CD4-positive, alpha-beta T cell treated with Interleukin-2 at 100 ng/mL for 4 hours (primary cell): ENCODE data around the gene ARHGEF4.
A peak's percentile ranks its signal among the peaks of the same experiment; 100 is the strongest.

Source experiments
- DNase-seq: peaks from one replicate; pipeline ENCODE4 v3.0.0-alpha.2; 2020; ENCODE audit warnings: low spot score

ARHGEF4 gene

DNA sequence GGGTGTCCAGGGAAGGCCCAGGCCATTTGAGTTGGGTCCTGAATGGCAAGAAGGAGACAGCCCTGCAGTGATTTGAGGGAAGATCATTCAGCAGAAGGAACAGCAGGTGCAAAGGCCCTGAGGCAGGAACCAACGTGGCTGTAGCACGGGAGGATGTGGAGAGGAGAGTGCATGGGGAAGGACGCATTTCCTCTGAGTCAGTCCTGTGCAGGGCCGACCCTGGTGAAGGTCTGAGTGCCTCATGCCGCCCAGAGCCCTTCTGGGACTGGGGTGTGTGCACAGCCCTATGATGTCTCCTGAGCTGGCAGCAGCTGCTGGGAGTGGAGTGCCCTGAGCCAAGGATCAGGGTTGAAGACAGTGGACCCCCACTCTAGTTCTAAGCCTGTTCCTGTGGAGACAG lies 17.9 kb upstream of the ARHGEF4 start:
- DNase-seq: no peak

DNA sequence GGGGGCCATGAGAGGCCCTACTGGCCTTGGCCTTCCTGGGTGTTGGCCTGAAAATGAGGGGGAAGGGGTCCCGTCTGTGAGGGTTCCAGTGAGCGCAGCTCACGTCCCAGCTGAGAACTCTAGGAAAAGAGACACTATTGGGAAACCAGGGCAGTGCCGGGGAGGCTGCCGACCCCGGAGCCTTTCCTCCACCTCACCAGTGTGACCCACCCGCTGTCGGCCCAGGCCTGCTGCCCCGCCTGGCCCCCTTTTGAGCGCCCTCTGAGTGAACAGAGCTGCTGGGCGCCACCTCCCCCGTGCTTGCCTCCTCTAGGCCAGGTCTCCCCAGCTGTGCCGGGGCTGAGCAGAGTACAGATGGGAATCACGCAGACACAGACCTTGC lies 17.5 kb upstream of the ARHGEF4 start:
- DNase-seq: no peak

DNA sequence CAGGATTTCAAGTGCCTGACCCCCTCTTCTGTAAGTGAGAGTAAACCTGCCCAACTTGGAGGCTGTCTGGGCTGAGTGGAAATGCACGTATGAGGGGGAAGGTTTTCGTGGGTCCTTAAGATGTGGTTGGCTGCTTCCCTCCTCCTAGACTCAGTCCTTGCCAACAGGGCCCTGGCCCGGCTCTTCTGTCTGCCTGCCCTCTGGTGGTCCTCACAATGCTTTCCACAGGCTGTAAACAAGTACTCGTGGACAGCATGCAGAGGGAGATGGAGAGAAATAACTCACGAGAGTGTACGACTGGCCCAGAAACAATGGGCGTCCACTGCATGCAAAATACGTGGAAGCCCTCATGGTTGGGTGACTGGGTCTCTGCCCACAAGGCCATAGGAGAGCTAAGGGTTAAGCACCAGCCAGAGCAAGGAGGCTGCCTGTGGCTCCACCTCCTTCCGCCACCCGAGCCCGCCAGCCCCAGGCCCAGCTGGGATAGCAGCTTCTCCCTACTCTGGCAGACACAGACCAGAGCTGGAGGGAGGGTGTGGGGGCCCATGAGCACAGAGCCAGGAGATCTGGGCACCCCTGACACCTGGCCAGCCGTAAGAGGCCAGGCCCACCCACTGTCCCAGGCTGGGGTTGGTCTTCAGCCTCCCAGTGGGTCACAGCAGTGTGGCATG lies 17.0 kb upstream of the ARHGEF4 start:
- no peak for DNase-seq

DNA sequence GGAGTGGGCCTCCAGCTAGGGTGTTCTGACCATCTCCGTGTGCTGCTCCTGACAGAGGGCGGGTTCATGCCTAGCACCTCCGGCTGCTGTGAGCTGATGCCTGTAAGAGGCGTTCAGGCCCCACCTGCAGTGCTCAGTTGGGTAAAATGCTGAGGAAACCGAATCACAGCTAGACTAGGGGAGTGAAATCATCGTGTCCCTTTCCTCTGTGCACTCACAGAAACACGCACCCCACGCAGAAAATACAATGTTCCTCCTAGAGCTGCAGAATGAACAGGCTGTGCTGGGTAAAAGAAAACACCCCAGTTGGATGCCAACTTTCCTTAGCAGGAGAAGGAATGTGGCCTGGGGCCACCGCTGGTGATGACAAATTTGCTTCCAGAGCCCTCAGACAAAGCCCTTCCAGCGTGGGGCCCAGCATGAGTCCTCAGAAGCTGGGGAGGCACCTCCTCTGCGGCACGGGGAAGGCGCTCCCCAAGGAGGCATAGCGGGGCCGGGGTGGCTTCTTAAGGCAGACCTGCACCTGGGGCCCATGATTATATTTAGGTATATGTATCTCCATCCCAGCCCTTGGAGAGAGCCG lies 16.3 kb upstream of the ARHGEF4 start:
- DNase-seq: no peak

DNA sequence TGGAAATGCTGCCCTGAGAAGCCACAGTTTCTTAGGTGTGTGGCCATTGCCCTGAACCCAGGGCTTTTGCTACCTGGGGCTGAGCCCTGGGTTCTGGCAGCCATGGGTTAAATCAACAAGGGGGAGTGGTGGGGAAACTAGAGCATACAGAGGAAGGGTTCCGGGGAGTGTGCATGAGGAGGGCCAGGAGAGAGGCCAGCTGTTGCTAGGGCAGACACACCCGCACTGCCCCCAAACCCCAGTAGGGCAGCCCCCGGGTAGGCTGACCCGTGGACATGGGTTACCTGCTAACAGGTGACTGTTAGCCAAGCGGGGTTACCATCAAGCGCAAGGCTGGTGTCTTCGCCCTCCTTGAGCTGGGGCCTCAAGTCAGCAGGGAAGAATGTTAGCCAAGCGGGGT lies 14.8 kb upstream of the ARHGEF4 start:
- DNase-seq: no peak

DNA sequence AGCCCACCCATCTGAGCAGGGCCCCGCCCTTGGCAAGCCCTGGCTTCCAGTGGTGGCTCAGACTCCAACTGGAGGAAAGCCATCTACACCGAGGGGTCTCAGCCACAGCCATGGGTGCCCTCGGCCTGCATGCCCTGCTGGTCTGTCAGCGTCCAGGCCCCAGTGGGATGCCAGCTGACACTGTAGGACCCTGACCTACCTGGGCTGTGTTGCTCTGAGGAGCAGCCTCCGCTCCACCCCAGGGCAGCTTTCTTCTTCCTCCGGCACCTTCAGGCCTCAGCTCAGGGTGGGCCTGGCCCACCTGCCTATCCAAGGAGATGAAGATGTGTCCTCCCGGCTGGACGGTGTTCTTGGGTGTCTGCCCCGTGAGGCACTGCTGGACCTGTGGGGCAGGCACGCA lies 13.9 kb upstream of the ARHGEF4 start:
- DNase-seq: no peak

DNA sequence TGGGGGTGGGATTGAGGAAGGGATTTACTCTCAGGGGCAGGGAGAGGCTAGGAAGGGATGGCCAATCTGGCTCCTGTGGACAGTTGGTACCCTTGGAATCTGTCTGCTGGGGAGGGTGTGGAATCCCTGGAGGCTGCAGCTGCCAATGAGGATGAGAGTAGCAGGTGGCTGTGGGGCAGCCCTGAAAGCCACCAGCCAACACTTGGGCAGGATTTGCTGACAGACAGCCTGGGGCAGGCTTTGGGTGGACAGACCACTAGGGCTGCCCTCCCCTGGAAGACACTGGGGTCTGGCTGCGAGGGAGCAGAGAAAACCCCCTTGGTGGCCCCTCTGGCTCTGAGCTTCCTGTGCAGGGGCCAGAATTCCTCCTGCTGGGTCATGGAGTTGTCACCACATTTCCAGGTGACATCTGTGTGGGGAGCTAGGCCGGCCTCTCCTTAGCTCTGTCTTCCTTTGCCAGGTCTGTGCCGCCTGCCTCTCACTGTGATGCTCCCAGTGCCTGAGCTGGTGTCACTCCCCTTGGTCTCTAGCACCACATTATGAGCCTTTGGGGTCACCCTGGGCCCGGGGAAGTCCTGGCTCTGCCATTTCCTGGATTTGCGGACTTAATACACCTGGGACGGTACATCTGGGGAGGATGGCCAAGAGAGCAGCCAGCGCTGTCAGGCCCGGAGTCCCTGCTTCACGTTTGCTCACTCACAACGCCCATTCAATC lies 13.4 kb upstream of the ARHGEF4 start:
- no peak for DNase-seq

DNA sequence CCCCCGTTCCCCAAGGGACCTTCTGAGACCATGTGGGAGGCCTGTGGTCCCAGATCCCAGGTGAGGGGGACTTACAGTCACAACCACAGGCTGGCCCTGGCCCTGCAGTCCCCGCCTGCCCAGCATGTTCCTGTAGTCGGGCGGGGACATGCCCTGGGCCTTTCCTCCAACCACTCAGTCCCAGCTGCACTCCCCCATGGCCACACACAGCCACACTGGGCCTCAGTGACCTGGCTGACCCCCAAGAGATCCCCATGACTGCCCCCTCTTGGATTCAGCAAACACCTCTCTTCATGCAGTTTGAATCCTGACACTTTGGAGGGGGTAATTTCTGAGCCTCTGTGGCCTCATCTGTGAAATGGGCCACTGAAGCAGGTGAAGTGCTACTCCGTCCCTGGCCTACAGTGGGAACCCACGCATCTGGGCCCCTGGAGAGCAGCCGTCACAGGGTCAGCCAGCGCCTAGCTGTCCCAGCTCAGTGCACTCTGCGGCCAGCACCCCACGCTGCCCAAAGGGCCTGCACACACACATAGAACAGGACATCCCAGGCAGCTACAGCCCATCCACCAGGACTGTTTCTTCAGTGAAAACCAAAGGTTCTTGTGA lies 12.7 kb upstream of the ARHGEF4 start:
- no peak for DNase-seq

DNA sequence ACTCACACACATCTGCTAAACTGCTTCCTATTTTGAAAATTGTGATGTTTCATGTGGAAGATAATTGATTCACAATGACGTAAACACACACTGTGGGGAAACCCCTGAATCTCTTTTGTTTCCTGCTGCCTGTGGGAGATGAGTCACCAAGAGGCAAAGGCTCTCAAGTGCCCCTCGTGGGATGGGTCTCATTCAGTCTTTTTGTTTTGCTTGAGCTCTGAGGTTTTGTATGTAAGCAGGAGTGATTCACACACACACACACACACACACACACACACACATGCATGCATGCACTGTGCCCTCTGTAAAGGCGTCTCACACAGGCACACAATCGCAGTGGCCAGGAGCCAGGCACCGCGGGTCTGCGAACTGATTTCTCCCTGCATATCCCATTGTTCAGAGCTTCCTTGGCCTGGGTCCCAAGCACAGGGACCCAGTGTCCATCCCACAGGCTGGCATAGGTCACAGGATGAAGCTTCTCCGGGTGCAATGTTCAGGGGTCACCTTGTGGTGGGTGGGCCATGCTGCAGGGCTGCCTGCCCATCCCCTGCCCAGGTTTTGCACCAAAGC lies 12.1 kb upstream of the ARHGEF4 start:
- DNase-seq: peak; percentile 89

DNA sequence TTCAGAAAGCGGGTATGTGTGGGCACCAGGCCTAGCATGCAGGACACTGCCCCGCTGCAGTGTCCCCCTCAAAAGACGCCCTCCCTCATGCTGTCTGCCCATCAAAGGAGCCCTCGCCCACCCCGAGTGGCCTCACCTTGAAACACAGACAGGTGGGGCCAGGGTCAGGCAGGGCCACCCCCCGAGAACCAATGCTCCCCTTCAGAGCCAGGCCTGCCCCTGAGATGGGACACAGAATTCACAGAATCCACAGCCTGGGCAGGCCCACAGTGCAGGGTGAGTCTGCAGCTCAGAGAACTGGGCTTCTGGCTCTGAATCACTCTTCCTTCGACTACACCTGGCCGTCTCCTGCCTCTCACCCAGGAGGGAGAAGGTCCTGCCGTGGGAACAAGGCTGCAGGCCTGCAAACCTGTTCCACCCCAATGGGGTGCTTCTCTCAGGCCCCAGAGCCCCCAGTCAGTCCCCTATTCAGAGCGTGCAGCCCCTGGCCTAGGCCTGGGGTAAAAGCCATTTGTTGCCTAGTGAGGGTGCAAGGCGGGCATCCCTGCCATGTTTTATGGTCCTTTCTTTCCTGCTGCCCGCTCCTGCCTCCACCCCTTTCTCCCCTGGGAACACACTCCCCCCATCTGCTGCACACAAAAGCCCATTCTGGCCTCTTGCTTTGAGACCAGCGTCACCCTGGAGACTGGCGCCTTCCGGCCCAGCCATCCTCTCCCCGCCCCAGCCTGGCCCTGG lies 11.3 kb upstream of the ARHGEF4 start:
- DNase-seq: no peak

DNA sequence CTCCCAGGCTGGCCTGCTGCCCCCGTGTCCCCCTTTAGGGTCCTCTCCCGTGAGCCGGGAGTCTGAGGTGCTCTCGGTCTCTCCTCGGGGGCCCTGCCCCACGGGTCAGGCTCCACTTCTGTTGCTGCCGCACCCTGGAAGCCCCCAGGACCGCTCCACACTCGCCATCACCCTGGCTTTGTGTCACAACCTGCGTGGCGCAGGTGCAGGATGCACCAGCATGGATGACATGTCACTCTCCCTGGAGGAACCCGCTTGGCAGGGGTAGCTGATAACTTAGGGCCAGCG lies 10.8 kb upstream of the ARHGEF4 start:
- no peak for DNase-seq

DNA sequence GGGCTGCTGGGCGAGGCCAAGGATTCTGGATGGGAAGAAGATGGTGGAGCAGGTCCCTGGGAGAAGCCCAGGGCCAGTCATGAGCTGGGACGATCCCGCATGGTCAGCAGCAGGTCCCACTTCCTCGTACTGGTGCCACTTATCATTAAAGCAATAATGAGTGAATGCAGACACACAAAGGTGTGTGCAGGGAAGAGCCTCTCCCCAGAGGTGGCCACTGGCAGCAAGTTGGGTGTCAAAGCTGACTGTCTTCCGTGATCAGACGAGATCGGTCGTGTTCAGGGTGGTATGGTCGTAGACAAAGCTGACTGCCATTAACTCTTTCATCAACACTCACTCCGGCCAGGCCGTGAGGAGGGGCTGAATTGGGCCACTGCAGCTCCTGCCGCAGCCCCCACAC lies 10.3 kb upstream of the ARHGEF4 start:
- DNase-seq: no peak

DNA sequence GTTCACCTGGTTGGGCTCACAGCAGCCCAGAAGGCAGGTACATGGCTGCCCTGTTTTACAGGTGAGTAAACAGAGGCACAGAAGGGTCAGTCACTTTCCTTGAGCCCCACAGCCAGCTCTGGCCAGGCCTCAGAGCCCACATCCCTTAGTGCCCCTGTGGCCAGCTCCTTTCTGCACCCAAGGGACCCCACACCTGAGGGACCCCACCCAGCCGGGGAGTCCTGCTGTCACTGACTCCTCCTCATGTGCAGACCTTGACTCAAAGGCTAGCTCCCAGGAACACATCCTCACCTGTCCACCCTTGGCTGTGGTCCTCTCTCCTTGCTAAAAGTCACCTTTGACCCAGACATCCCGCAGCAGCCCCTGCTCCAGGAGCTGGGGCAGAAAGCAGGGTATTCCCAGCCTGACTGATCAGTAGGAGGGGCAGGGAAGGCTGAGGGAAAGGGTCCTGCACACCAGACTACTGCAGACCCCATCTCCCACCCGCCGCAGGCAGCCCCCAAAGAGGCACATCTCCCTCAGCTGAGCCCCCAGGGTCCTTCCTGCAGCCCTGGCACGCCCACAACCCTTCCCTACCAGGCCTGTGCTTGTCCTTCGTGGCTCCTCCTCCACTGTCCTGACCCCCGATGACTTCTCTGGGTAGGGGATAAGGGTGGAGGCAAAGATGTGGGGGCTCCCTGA lies 9.8 kb upstream of the ARHGEF4 start:
- no peak for DNase-seq

DNA sequence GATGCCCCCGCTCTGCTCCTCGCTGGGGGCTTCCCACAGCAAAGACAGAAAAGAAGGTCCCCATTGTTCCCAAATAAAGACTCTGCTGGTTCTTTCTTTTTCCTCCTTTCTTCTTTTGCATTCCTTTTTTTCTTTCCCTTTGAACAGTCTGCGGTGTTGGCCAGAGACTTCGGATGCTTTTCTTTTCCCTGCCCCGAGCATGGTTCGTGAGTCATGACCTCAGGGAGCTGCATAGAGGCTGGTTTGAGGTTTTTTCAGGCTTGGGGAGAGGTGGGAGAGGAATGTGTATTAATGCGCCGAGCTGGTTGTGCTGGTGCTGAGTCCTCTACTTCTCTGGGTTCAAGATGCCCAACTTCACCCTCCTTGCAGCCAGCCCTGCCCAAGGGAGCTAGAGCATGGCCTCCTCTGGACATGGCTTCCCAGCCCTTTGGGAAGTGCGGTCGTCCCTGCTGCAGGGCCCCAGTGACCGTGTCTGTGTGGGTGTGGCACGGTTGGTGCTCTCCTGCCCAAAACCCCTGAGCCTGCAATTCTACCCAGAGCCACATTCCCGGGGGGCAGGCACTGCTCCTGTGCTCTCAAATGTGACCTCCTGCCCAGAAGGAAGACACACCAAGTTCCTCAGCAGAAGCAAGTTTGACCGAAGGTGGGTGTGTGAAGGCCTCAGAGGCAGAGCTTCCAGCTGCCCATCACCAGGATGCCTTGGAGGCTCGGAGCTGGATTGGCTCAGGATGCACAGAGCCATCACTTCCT lies 9.0 kb upstream of the ARHGEF4 start:
- no peak for DNase-seq

DNA sequence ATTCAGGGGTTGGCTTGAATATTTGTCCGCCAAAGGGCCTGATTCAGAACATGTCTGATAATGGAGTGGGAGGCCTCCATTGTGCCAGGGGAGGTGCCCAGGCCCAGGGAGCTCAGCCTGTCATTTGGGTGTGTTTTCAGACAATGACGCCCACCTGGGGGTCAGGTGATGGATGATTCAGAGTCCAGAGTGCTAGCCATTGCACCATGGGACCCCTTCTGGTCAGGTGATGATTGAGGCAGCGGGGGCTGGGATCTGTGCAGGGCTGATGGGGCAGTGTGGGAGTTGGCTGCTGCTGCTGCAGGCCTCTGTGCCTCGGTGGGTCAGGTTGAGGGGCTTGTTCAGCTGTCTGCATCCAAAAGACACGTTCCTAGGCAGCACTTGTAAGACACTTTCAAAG lies 8.3 kb upstream of the ARHGEF4 start:
- DNase-seq: no peak

DNA sequence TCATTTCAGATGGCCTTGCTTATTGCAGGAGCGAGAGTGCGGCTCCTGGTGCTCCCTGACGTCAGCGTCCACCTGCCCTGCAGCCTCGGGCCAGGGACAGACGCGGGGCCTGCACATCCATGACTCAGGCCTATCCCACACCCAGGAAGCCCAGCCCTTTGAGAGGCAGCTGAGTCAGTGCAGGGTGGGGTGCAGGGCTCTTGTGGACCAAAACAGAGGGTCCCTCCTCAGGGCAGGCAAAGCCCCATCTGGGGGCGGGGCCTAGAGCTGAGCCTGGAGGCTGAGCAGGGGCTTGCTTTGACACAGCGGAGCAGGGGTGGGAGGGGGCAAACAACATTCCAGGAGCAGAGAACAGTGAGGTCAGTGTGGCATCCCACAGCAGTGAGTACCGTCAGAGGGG lies 7.7 kb upstream of the ARHGEF4 start:
- no peak for DNase-seq

DNA sequence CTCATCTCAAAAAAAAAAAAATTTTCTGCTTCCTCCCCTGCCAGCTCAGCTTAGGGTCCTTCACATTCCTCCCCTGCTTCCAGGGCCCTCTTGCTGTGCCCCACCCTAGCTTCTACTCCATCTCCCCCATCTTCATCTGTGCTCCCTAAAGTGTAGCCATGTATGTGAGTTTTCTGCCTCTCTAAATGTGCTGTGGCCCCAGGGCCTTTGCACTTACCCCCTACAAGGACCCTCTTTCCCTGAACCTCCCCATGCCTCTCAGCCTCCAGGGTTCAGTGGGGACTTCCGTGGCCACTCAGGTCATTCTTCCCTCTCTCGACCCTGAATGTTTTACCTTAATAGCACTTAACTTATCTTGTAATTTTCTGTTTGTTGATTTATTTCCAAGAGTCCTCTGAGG lies 6.2 kb upstream of the ARHGEF4 start:
- DNase-seq: no peak

DNA sequence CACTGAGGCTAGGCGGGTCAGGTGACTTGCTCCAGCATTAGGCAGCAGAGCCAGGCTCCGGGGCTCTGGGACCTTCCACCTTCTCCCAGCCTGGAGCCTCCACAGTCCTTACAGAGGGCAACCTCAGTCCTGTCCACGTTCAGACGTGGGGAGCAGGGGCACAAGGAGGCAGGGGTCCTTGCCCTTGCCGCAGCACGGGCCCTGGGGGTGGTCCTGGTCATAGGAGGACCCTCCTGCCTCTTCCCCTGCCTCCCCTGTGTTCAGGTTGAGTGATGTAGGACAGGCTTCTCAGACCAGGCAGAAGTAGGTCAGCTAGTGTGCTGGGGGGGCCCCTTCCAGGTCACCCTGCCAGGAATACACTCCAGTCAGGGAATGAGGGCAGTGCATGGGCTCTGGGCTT lies 5.4 kb upstream of the ARHGEF4 start:
- DNase-seq: no peak

DNA sequence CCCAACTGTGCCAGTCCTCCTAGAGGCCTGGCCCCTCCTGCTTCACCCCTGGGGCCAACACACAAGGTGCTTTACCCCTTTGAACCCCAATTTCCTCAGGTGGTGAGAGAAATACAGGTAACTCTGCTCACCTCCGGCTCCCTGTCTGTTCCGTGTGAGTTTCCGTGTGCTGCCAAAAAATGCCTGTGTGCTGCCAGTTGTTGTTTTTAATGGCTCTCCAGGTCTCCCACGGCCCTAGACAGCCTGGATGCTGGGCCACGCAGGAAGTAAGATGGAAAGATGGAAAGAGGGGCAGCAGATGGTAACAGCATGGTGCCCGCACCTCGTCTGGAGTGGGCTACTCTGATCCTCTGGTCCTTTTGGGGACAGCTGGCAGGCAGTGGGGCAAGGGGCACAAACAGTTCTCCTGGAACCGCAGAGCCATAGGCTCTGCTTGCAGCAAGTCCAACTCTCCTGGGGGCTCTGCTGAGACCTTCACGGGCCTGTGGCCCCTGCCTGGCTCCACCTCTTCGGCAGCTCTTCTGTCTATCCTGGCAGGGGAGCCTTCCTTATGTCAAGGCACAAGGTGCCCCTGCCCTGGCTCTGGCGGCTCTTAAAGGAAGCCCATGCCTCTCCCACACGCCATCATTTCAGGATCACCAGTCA lies 4.3 kb upstream of the ARHGEF4 start:
- no peak for DNase-seq

DNA sequence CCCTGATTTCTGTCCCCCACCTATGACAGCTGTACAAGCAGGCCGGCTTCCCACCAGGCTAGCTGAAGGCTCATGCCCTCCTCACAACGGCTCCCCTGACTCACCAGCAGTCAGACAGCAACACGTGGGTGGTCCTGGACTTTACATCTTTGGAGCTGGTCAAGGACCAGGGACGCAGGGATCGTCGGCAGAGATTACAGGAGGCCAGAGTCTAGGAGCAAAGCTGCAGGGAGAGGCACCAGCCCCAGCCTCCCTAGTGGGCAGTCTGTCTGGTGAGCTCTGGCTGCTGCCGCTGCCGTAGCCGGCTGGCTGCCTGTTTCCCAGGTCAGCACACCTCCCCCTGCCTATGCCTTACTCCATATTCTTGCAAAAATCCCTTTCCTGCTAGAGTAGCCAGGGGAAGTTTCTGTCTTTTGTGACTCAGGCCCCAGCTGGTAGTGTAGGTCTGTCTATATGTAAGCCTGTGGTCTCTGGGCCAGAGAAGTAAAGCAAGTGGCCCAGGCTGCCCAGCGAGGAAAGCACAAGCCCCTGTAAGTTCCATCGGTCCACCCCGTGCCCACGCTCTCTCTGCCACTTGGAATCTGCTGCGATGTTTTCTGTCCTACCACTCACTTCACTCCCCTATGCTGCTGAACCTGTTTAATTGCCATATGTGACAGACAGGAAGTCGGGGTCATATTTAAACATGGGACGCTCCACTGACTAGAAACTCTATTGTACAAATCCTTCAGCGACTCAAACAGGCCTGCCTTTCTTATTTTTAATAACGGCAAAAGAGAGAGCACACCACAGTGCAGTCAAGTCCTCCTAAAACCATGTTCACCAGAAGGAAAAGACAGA lies 2.4 kb upstream of the ARHGEF4 start:
- no peak for DNase-seq
